GM21737 (cell line): ENCODE measurements around the gene CACNA1C.

ENCODE experiments used
- ATAC-seq: cut with Tn5 transposase; IDR thresholded peaks from one replicate; pipeline ENCODE4 v1.9.1; 2021; ENCODE audit warnings: mild to moderate bottlenecking, moderate library complexity; ENCODE audit not compliant: unreplicated experiment

The CACNA1C gene

DNA sequence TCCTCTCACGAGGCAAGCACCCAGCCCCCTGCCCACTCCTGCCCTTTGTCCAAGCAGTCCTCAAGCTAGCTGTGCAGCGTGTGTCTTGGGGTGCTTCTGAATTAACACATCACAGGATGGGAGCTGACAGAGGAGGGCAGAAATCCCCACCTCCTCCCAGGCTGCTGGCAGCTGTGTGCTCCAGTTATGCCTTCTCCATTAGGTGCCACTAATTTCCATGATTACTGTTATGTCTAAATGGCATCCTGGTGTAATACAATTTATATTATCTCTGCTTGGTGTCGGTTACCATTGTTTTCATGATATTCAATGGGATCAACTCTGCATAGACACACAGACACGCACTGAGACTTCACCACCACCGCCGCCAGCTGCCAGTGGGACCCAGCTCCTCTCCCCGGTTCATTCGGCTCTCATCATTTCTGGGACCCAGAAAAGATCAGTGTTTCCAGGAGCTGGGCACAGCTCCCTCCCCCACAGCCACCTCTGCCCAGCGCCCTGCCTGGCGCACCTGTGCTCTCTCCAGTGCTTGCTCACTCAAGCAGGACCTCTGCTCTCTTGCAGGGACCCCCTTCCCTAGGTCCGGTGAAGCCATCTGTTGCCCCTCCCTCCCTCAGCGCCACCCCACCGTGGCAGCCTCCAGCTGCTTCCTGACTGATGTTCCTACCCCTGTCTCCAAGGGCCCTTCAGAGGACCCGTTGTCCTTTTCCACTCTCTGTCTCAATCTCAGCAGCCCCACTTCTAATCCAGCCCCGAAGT, 574.5 kb downstream of the CACNA1C start:
- ATAC-seq, result no peak

DNA sequence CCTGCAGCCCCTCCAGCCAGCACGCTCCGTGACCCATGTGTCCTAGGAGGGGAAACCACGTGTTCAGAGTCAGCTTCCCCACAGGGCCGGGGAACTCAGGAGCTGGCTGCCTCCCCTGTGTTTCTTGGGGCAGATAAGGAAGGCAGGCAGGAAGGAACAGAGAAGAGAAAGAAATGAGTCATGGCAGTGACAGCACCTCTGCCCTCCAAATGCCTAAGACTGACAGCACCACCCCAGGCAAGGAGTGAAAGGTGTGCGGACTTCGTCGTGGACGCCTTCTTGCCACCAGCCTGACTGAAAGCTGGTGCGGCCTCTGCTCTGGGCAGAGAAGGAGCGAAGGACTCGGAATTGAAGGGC, 575.0 kb downstream of the CACNA1C start:
- ATAC-seq, result no peak

DNA sequence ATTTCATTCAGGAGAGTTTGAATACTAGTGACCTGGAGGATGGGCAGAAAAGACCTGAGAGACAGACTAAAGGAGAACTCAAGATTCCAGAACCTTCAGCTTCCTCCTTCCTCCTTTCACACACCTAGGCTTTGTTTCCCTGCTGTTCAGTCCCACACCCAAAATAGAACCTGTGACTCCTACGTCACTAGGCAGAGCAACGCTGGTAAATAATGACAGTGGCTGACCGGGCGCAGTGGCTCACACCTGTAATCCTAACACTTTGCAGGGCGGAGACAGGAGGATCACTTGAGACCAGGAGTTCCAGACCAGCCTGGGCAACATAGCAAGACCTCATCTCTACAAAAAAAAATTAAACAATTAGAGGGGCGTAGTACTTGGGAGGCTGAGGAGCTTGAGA, 575.6 kb downstream of the CACNA1C start:
- no peak for ATAC-seq

DNA sequence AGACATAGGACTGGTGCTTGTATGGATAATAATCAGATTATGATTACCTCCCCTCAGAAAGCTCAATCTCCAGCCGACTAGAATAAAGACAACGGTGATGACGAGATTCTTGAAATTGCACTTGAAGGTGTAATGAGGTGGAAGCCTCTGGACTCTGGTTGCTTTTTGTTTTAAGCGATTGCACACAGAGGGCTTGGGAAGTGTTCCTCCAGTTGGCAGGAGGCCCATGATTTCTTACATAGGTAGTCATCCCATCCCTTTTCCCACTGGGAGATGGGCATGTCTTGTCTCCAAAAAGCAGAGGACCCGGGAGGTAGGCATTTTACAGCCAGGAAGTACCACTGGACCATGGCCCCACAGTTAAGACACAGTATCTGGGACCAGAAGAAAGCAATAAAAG, 576.3 kb downstream of the CACNA1C start:
- no peak for ATAC-seq

DNA sequence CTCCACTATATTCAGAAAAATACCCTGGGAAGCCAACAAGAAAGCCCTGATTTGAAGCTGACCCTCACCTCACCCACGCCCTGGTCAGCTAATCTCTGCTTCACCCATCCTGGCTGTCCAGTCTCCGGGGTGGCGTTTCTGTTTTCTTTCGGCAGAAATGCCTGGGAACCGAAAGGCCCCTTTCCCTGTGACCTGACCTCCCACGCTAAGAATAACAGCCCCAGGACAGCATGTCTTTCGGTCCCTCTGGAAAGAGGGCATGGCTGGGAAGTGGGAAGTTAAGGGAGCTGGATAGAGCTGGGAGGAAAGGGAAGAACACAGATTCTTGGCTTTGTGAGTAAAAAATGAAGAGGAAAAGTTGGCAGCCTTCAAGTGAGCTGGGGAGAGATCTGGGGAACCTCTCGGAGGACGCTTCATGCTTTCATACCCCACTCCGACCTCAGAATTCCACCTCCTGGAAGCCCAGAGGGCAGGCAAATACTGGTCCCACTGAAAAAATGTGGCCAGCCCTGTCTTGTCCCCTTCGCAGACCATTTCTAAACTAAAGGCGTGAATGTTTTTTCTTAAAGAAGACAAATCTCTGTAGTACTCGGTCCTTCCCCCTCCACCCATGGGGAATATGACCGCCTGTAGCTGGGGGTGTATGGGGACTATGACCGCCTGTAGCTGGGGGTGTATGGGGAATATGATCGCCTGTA, 579.0 kb downstream of the CACNA1C start:
- no peak for ATAC-seq

DNA sequence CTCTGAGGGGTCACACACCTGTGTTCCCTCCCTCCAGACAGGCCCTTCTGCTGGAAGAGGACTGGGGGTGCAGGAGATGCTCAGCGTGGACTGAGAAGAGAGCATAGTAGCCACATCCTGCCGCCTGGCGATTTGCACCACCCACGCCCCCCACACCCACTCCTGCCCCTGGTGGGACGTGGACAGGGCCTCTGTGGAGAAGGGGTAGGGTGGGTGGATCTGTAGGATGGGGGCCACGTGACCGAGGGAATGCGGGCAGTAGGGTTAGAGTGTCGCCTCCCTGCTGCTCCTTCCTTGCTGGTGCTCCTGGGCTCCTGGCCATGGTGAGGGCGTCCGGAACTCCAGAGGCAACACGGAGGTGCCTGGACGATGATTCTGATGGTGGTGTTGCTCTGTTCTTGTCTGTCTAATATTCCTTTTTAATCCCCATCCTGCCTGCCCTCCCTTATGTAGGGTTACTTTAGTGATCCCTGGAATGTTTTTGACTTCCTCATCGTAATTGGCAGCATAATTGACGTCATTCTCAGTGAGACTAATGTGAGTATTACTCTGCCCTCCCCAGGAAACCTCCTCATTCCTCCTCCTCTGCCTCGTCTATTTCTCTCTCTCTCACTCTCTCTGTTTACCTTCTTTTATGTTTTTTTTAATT, 580.5 kb downstream of the CACNA1C start:
- ATAC-seq, result no peak

DNA sequence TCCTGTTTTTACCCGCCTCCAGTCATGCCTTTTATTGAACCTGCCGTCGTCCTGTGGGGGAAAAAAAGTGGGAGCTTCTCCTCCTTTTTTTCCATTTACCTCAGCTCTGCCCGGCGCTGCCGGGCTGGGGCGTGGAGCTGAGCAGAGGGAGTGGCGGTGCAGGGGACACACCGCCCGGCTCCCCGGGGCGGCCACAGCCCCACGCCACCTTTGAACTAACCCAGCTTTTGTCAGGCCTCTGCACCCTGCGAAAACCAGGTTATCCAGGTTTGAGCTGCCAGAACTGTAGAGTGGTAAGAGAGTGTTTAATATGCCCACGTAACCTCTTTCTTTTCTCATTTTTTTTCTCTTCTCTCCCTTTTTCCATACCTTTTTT, 581.0 kb downstream of the CACNA1C start:
- no peak for ATAC-seq

DNA sequence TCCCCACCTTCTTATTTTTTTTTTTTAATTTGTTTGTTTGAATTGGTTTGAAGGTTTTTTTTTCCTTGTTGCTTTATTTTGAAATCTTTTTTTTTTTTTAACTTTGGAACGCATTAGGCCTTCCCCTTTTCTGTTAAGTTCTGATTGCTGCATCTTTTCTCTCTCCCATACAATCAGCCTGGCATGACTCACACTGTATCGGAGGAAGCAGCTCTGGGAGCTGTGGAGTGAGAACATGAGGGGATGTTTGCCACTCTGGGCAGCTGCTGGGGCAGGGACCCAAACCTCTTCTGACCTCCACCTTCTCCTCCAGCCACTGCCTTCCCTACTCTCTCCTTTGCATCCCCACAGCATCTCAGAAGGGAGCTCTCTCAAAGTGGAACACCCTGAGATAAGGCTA, 581.7 kb downstream of the CACNA1C start:
- no peak for ATAC-seq

DNA sequence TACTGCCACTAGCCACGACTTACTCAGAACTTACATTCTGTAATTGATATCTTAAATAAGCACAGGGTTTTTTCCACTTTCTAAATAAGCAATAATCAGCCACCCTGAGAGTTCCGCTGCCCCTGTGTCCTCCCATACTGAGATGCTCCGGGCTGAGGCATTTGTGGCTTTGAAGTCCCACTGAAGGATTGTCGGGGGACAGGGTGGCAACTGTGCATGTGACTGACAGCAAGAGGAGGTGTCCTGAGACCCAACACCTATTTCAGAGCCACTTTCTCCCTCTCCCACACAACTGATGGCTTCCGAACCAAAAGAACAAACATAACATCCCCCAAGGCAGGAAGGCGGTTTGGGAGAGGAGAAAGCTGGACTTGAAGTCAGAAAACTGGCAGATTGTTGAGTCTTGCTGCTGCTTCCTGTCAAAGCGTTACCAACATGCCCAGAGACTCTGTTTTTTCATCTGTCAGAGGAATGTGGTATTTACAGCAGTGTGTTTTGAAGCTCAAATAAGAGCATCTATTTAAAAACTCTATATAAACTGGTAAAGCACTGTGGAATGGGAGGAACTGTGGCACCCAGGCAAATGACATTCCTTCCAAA, 584.1 kb downstream of the CACNA1C start:
- no peak for ATAC-seq

DNA sequence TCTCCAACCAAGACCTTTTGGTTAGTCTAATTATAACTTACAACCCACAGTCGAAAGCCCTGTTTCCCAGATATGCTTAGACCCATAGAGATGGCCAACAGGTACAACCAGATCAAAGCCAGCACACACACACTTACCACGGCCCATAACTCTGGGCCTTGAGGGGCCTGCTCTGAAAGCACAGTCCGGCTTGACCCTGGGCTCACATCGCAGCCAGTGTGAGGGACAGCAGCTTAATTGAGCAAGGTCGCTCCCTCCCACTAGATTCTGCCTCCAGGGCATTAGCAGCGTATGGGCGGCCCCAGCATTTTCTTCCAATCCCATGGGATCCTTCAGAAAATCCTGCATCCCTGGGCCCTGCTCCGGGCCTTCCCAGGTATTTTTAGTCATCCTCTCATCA, 584.6 kb downstream of the CACNA1C start:
- ATAC-seq, result no peak

DNA sequence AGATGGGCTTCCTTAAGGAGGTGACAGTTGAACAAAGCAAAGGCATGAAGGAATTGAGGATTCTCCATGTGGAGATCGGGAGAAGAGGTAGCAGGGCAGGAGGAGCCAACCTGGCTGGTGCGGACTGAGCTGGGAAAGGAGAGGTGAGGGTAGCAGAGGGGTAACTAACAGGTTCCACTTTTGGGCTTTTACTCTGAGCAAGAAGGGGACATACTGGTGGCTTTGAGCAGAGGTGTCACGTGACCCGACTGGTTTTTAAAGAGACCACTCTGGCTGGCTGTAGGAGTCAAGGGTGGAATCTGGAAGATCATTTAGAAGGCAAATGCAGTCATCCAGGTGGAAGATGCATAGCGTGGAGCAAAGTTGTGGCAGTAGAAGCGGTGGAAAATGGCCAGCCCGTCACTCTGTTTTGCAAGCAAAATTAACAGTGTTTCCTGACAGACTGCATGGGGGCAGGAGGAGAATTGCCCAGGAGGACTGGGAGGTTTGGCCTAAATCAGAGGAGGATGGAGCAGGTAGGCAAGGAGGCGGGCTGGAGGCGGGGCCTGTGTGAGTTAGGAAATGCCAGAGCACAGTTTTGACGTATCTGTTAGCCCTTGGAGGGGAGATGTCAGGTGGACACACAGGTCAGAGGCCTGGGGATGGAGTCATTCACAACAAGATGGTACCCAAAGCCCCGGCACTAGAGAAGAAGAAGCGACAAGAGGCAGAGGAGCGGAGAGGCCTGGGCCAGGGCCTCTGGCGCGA, 585.7 kb downstream of the CACNA1C start:
- ATAC-seq, result no peak

DNA sequence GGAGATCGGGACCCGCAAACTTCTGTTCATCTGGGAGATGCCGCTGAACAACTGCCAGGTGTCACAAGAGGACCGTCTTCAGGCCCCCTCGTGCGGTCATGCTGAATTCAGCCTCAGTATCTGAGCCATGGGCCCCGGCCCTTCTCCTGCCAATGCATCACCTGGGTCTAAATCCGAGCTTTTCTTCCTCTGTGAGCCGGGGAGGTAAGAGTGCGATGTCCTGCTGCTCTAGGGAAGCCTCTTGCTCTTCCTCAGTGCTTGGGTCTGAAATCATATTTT, 586.2 kb downstream of the CACNA1C start:
- ATAC-seq, result no peak

DNA sequence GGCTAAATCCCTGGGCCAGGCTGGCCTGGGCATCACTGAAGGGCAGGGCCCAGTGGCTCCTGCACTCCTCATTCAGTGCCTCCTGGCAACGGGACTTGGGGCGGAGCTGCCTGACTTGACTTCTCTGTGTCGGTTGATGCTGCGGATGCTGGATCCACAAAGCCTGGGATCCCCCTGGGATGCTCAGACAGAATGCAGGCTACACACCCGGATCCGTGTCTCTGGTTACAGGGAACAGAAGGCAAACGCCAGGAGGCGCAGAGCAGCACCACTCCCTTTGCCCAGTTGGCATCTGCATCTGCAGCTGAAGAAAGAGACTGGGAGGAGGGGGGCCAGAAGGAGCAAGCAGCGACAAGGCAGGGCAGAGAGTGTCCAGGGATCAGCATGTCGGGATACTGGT, 587.5 kb downstream of the CACNA1C start:
- ATAC-seq, result no peak

DNA sequence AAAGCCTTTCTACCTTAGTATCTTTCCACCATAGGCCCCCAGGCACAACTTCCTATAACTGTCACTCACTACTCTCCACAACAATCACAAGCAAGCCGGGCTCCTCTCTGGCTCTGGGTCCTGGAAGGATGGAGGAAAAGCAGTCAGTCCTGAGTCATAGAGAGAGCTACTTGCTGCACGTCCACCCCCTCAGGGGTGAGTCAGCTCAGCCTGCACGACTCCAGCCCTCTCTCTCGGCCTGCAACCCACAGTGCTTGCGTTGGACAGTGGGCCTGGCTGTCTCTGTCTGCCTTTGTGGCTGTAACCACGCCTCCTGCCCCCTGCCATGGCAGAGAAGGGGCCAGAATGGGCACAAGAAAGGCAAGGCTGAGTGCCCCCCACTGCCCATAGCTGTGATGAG, 587.9 kb downstream of the CACNA1C start:
- ATAC-seq, result no peak

DNA sequence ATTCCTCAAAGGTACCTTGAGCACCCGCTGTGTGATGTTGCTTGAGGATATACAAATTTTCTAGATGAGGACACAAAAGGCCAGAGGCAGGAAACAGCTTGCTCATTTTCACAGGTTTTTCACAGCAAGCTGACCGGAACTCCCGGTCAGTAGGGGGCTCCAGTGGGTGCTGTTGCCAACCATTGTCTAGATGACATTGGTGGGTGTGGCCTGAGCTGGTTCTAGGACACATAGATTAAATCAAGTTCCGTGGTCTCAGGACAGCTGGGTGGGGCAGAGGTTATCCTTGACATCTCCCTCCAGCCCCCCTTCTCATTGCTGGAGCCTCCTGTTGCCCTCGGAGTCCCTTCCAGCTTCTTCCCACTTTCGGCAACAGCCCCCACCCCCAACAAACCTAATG, 588.4 kb downstream of the CACNA1C start:
- no peak for ATAC-seq

DNA sequence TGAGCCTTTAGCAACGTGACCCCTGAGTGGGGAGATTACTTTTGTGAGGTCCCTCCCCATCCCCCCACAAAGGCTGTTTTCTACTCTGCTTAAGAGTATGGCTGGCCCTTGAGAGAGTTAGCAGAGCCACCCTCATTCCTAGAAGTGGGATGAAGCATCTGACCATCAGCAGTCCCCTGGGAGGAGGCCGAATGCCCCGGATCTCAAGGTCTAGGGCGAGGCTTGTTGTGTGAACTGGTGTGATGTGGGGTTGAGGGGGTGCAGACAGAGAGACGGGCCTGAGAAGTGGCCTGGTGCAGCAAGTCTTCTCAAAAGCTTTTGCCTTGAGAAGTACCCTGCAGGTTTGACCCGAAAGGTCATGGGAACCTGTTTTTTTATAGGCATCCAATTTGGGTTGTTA, 589.0 kb downstream of the CACNA1C start:
- ATAC-seq, result no peak

DNA sequence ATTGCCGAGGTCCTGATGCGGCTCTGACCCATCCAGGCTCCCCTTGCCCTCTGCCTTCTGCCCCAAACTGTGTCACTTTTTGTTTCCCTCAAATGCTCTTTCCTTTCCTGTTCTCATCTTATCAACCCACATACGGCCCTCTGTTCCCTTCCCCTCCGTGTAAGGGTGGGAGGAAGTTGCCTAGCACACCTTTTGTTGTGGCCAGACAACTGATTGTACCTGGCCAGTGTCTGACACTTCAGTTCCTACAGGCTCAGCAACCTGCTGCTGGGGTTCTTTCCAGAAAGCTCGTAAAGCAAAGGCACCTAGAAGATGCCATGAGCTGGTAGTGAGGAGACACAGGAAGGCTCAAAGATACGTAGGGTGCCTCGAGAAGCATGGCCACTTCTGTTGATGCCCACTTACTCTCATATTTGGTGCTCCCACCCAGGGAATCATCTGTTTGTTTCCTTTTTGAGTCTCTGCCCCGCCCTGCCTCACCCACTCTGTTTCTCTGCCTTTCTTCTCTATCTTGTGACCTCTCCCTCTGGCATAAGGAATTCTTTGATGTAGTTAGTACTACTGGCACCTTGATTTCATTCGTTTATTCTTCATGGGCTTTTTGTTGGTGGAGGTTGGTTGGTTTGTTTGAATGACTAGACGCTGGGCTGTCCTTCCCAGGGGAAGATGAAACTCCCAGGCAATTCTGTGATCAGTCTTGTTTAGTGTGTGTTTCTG, 589.5 kb downstream of the CACNA1C start:
- no peak for ATAC-seq

DNA sequence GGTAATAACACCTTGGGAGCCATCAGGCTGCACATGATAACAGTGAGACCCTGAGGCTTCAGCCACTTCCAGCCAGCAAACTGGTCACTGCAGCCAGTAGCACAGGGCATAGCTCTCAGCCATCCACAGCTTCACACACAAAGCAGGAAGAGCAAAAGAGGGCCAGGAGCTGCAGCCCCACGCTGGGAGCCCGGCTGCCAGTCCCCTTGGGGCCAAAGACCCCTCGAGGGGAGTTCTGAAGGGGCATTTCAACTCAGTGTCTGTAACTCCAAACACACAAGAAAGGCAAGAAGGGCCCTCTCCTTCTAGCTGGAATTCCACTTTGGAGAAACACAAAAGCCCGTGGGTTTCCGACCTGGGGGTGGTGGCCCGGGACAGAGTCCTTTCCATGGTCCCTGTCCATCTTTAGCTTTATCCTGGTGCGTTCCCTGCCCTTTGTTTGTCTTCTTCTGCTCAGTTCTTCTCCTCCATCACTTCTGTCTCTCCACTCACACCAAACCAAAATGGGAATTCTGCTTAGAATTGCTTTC, 590.2 kb downstream of the CACNA1C start:
- no peak for ATAC-seq

DNA sequence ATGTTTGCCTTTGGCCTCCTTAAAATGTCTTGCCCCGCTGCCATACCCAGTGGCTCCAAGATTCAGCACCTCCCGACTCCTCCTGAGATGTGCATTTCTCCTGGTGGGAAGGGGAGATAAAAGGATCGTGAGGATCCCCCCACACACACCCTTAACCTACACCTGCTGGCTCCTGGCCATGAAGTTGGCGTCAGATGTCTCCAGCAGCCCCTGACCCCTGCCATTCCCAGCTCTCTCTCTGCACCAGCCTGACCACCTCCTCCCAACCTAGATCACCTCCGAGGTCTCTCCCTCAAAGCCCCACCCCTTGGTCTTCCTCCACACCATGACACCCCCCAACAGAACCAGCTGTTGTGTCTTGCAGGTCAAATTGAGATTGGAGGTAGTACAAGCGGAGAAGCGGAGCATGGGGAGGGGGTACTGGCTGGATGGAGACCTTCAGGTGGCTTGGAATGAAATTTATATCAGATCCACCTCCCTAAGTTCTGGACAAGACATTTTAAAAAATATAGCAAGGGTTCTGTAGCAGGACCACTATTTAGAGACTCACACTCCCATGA, 590.9 kb downstream of the CACNA1C start:
- ATAC-seq, result no peak

DNA sequence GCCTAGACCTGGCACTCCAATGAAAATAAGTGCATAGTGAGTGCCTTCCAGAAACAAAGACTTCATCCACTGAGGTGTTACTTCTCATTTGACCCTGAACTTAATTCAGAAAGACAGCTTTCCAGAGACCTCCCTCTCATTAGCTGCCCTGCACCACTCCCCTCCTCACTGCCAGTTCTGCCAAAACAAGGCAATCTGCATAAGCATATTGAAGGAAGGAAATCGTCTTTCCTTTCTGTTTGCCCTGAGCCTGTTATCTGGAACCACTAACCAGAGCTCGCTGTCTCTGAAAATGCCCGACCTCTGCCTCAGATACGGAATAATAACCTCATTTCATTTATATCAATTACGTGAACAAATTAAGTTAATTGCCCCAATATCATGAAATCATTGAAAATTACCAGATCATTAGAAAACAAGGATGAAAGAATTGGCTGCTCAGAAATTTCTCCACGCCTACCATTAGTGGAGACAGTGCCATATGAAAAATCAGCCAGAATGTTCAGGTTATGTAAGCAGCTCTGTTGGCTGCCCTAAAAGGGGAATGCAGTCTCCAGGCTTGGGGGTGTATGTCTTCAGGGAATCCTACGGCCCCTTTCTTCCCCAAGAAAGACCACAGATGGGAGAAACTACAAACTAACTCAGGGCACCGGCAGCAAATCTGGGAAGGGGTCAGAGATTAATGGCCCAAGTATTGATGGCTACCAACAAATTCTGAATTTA, 592.1 kb downstream of the CACNA1C start:
- no peak for ATAC-seq
